Breast epithelium (tissue), 3 donors: ENCODE results near the gene GRM4.

Experiments
- CTCF ChIP-seq, 3 donors: fragments of 450-650 bp; IDR thresholded peaks; one replicate each; pipeline ENCODE4 v1.5.1; 2016 to 2017; ENCODE audit warnings: antibody characterized with exemption in 3 of 3, mild to moderate bottlenecking in 3 of 3, moderate library complexity in 3 of 3
- POLR2A ChIP-seq: fragments of 450-650 bp; IDR thresholded peaks from one replicate; pipeline ENCODE4 v1.6.1; 2016; ENCODE audit warnings: antibody characterized with exemption, mild to moderate bottlenecking, moderate library complexity
- POLR2AphosphoS5 ChIP-seq, 3 donors: sonication (generic); formaldehyde crosslinking; IDR thresholded peaks; one replicate each; pipeline ENCODE4 v1.6.1; 2017; ENCODE audit warnings: antibody characterized with exemption in 3 of 3

DNA sequence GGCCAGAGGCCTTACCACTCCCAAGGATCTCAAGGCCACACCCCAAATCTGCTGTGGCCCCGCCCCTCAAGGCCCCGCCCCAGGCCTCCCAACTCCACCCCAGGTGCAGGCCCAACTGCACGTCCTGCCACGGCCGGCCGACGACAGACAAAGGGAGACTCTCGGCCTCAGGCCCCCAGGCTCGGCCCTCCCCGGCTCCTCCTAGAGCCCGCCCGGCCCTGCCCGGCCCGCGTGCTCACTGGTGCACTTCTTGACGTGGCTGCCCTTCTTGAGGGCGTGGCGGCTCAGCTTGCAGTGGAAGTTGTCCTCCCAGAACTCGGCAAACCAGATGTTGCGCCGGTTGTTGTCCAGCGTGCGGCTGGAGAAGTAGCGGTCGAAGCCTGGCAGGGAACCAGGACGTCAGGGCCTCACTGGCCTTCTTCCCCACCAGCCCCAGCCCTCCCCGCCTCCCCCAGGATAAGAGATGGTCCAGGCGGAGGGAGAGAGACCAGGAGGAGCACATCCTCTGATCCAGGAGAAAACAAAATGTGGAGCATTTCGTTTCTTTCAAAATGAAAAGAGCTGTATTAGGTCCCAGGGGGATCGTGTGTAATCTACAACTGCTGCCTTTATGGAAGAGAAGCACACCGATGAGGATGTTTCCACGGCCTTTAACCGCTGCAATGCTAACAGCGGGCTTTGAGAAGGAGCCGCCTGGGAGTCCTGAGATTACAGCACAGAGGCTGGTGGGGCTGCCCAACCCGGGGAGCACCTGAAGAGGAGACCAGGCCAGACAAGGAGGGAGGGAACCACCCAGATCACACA lies 89.4 kb downstream of the GRM4 start:
- TF ChIP-seq POLR2A (no peak), CTCF (IDR thresholded peaks at IDR 0.05) (no peak), POLR2AphosphoS5 (IDR thresholded peaks at IDR 0.05) (no peak)
